SH-SY5Y (cell line): ENCODE data around the gene RALGDS.

Source experiments
- GATA2 ChIP-seq: IDR thresholded peaks from 2 replicates; pipeline ENCODE4 v1.6.1; 2011; ENCODE audit warnings: mild to moderate bottlenecking, low read depth, low read length
- GATA3 ChIP-seq: IDR thresholded peaks from 2 replicates; pipeline ENCODE4 v1.6.1; 2011; ENCODE audit warnings: low read depth, mild to moderate bottlenecking, low read length, moderate library complexity

DNA sequence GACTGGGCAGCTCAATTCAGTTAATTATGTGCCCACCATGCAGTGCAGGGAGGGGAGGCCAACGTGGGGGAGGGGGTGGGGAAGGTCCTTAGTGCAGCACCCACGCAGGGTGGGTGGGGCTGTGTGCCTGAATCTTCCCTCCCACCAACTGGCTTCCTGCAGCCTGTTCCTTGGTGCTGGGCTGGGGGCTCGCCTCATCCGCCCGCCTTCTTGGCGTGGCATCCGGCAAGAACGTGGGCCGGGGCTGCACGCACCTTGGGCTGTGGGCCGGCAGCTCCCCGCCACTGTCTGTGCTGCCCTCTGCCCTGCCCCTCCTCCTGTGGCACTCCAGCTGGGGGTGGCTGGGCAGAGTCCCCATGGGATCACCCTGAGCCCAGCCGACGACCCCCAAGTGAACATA, 19.6 kb upstream of the RALGDS start:
- TF ChIP-seq GATA2 (no peak), GATA3 (no peak)
